ENCODE measurements around the gene CFAP61.
"Not testable (repeated sequence)": the region's sequence is repeated elsewhere in the genome, so short reads cannot be mapped to it uniquely, and the experiment has no call there.

CFAP61 gene

DNA sequence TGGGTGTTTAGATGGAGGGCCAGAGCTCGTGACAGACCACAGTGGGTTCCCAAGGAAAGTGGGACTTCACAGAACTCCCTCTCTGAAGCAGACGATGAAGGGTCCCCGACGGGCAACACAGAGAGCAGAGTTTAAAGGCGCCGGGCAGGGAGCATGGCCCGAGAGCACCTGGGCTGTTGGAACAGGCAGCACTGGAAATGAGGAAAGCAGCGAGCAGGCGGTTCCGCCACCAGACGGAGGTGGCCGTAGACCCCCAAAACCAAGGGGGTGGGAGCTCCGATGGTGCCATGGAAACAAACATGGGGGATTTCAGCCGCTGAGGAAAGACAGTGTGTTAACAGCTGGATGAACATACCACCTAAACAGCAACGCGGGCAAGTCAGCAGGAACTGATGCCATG lies 288.1 kb downstream of the CFAP61 start:
- no peak for DNase-seq

DNA sequence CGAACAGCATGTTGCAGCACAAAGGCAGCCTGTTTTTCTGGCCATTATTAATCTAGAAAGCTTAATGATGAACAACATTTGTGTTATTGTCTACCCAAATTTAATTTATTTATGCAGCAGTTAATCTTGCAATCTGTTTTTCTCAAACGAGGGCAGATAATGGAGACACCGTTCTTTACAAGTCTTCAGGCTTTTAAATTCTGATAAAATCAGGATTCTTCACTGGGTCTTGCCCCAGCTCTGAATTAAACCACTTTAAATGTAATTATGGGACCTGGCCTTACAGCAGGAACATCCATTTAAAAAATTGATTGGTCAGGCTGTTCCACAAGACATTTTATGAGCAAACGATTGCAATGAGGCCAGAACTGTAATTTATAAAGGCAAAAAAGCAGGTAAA lies 289.0 kb downstream of the CFAP61 start:
- DNase-seq, result no peak

GRCh38 chr20:20342066-20342465 lies 289.7 kb downstream of the CFAP61 start:
- no peak for DNase-seq

DNA sequence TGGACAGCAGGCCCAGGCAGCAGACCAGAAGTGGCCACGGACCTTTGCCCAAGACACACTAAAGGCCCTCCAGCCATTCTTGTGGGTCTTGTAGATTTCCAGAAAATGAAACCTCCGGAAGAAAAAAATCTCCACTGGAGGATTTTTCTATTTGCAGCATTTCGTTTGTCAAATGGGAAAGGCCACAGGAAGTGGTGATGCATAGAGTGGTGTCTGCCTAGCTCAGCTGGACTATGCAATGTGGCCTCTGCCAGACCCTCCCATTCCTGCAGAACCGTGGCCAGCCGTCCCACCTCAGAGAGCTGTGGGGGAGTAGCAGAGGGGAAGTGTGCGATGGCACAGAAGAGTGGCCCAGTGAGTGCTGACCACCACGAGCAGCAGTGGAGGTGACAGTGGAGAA lies 291.6 kb downstream of the CFAP61 start:
- no peak for DNase-seq

DNA sequence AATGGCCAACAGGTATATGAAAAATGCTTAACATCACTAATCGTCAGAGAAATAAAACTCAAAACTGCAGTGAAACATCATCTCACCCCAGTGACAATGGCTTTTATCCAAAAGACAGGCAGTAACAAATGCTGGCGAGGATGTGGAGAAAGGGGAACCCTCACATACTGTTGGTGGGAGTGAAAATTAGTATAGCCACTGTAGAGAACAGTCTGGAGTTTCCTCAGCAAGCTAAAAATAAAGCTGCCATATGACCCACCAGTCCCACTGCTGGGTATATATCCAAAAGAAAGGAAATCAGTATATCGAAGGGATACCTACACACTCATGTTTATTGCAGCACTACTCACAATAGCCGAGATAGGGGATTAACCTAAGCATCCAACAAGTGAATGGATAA lies 292.1 kb downstream of the CFAP61 start:
- DNase-seq, result no peak

DNA sequence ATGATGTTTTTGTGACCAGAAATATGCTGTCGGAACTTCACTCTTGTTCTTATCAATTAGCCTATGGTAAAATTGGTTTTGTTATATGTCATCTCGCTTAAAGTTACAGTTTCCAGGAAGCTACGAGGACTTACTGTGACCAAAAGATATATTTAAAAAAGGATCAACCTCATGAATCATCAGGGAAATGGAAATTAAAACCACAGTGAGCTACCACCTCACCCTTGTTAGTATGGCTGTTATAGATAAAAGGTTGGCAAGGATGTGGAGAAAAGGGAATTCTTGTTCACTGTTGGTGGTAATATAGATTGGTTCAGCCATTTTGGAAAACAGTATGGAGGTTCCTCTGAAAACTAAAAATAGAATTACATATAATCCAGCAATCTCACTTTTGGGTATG lies 301.2 kb downstream of the CFAP61 start:
- peak; percentile 54 for DNase-seq

- DNase-seq, result not testable (repeated sequence)
Observed at GRCh38 chr20:20355503-20355902, 303.2 kb downstream of the CFAP61 start.

- no peak for DNase-seq
Observed at GRCh38 chr20:20358801-20359200, 306.5 kb downstream of the CFAP61 start.

- no peak for DNase-seq
Observed at GRCh38 chr20:20359628-20360027, 307.3 kb downstream of the CFAP61 start.

DNA sequence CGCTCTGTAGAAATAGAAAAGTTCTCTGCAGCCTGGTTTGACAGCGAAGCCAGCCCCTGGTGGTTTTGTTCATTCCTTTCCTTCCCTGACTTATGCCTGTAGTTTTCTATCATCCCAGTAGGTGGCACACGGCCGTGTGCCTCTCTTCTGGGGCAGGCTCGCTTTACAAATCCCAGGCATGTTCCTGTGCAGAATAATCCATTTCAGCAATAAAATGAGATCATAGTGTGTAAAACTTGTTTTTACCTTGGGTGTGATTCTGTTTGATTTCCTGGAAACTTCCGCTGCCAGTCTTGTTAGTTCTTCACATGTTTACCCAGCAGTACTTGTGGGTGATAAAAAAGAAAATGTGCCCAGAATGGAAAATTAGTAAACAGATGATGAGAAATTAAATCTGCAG lies 308.1 kb downstream of the CFAP61 start:
- DNase-seq, result peak; percentile 62

- DNase-seq, result no peak
Observed at GRCh38 chr20:20362774-20363433, 310.6 kb downstream of the CFAP61 start.

DNA sequence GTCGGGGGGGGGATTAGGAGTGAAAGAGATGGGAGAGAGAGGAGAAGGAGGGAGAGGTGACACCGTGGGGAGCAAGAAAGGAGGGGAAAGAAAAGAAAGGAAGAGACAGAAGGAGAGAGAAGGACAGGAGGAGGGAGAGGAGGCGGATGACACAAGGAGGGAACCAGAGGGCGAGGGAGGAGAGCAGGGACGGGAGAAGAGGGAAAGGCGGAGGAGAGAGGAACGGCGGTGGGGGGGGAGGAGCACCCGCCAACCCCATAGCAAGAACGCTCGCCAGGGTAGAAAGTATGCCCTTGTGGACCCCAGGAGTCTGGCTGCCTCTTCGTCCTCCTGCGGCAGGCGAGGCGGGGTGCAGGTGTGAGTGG lies 311.1 kb downstream of the CFAP61 start:
- DNase-seq, result no peak

DNA sequence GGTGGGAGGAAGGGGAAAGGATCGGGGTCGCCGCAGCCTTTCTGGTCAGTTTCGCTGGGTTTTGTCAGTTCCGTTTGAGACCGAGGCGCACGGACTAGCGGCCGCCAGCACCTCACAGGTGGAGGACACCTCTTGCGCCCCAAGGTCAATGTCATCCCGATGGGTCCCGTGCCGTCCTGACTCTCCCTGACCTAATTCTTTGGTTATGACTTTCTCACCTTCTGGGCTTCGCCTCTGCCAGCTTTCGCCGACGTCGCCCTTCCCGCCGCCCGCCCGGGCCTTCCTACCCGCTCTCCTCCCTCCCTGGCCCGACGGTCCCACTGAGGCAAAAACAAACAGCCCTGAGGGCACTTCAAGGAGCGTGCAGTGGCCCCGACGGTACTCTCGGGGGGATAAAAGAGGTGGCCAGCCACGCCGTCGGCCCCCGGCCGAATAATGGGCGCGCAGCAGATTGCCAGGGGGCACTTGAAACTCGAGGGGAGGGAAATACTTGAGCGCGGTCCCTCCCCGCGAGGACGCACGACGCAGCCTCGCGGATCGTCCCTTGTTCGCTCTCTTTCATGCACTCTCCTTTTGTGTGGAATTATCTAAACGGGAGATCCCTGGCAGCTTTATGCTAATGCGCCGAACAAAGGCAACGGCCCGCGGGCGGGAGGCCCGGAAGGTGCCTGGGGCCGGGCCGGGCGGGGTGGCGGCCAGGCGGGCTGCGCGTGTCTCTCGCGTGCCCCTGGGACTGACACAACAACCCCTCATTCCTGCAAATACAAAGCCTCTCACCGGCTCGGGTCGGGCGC lies 311.7 kb downstream of the CFAP61 start:
- DNase-seq, result no peak

- DNase-seq, result no peak
Observed at GRCh38 chr20:20364593-20365479, 312.5 kb downstream of the CFAP61 start.

DNA sequence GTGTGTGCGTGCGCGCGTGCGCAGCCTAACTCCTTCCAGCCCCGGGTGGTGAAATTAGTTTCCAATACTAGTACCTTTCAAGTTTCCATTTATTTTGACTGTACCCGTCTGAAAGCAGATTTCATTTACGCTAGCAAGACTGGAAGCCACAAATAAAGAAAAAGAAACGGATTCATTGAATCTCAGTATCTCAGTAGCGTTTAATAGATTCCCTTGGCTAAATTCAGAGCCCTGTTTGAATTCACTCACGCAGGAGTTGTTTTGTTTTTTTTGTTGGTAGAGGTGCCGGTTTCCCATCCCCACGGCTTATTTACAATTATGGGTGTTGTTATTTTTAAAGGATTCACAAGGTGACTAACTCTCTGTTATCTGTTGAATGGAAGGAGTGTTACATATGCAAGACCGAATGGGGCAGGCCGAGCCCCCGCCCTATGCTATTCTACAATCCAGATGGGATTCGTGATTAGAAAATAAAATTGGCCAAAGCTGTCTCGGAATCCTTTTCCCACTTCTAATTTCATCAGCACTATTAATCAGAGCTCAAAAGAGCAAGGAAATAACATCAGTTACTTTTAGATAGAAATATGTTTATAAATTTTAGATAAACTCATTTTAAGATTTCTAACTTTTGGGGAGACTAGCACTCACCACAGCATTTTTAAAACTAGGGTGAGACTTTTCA lies 313.3 kb downstream of the CFAP61 start:
- DNase-seq, result no peak

- no peak for DNase-seq
Observed at GRCh38 chr20:20366551-20366875, 314.2 kb downstream of the CFAP61 start.

- no peak for DNase-seq
Observed at GRCh38 chr20:20366876-20367574, 314.7 kb downstream of the CFAP61 start.

DNA sequence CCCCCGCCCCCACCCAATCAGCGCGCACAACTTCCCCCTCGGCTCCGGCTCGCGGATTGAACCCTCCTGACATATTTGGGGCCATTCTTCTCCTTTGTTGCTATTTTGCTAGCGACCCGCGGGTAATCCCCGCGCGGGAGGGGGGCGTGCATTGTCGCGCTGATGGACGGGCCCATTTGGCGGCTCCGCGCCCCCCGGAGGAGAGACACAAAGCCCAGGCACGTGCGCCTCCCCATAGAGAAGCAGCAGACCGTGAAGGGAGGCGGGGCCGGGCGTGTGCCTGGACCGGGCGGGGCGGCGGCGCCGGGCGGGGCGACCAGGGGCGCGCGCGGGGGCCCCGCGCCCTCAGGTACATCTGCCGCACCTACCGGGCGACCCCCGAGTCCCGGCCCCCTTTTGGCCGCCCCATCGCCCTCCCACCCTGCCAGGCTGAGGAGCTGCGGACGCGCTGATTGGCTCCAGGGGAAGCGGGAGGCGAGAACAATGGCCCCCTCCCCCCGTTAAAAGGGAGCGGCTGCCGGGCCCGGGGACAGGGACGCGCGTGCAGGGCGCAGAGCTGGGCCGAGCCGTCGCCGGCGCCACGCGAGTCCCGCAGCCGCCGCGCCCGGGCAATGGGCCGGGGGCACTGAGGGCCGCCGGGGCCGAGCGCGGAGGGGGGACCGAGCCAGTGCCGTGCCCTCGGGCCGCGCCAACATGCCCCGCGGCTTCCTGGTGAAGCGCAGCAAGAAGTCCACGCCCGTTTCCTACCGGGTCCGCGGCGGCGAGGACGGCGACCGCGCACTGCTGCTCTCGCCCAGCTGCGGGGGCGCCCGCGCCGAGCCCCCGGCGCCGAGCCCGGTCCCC lies 315.5 kb downstream of the CFAP61 start, which contains the start of gene INSM1:
TSS of gene INSM1 (plus strand) at position 530 of the 843 bp plus-strand sequence. CDS start at position 694, 164 bp downstream.
- no peak for DNase-seq

- DNase-seq, result no peak
Observed at GRCh38 chr20:20368418-20369249, 316.3 kb downstream of the CFAP61 start.
